HG02981 (cell line): Measurements from ENCODE around the gene CUTA.

Experiments
- ATAC-seq: cut with Tn5 transposase; IDR thresholded peaks from one replicate; pipeline ENCODE4 v1.9.1; 2021; ENCODE audit warnings: mild to moderate bottlenecking, moderate library complexity; ENCODE audit not compliant: unreplicated experiment

Gene CUTA

GRCh38 chr6:33424855-33425667 is 7.2 kb upstream of the CUTA start:
- no peak for ATAC-seq

GRCh38 chr6:33423777-33424176 is 5.9 kb upstream of the CUTA start:
- no peak for ATAC-seq

- no peak for ATAC-seq
Observed at GRCh38 chr6:33421344-33421643, 3.4 kb upstream of the CUTA start.

- ATAC-seq, result no peak
Observed at GRCh38 chr6:33420491-33421343, 2.8 kb upstream of the CUTA start.

GRCh38 chr6:33419580-33420490 is 1.9 kb upstream of the CUTA start, which contains the start of gene SYNGAP1:
TSS of gene SYNGAP1 (plus strand) at chr6:33420065. CDS start at chr6:33420265, 200 bp downstream.
- ATAC-seq, result no peak

- ATAC-seq, result no peak
Observed at GRCh38 chr6:33418690-33419291, 884 bp upstream of the CUTA start.

GRCh38 chr6:33417128-33417902 is 592 bp downstream of the CUTA start:
- ATAC-seq, result no peak

GRCh38 chr6:33416386-33417127 is 1.4 kb downstream of the CUTA start:
- no peak for ATAC-seq

GRCh38 chr6:33415831-33416230 is 2.1 kb downstream of the CUTA start:
- no peak for ATAC-seq

- no peak for ATAC-seq
Observed at GRCh38 chr6:33414592-33415271, 3.2 kb downstream of the CUTA start.

- no peak for ATAC-seq
Observed at GRCh38 chr6:33413241-33414120, 4.4 kb downstream of the CUTA start.

- ATAC-seq, result no peak
Observed at GRCh38 chr6:33412140-33413009, 5.5 kb downstream of the CUTA start.

GRCh38 chr6:33411632-33412005 is 6.3 kb downstream of the CUTA start:
- no peak for ATAC-seq

- ATAC-seq, result peak; percentile 37
Observed at GRCh38 chr6:33410711-33411631, 6.9 kb downstream of the CUTA start, which contains the start of gene PHF1. TSS of gene PHF1 (plus strand) at chr6:33411014. CDS start at chr6:33412264, 1,250 bp downstream.

- ATAC-seq, result peak; percentile 79
Observed at GRCh38 chr6:33410050-33410710, 7.7 kb downstream of the CUTA start.
